Measurements from ENCODE around the gene FAM171A1. TPM values are rescaled to one million over a fixed set of nuclear protein-coding genes. Genes with fewer than 3 reads are reported as not detected.
A peak's percentile ranks its signal among the peaks of the same experiment; 100 is the strongest.

FAM171A1 gene
- total and polyA plus RNA-seq, 2 of the 13 experiments (the other 11 are each of a cell fraction or from before 2014, with no cell fraction given) = 21.5 to 34.7 TPM

- TF ChIP-seq ZBTB21 (CRISPR knock-in tag; IDR thresholded peaks at IDR 0.05) (no peak), HDAC1 (CRISPR knock-in tag; IDR thresholded peaks at IDR 0.05) (peak; percentile 34; the same call in 1 of the 2 replicates), ZNF546 (CRISPR knock-in tag; conservative IDR thresholded peaks at IDR 0.05) (0 out of 2 replicates have a peak, but pooled peaks have one; percentile 8)
Measured at GRCh38 chr10:15168786-15169554, 202.1 kb downstream of the FAM171A1 start (continued).

DNA sequence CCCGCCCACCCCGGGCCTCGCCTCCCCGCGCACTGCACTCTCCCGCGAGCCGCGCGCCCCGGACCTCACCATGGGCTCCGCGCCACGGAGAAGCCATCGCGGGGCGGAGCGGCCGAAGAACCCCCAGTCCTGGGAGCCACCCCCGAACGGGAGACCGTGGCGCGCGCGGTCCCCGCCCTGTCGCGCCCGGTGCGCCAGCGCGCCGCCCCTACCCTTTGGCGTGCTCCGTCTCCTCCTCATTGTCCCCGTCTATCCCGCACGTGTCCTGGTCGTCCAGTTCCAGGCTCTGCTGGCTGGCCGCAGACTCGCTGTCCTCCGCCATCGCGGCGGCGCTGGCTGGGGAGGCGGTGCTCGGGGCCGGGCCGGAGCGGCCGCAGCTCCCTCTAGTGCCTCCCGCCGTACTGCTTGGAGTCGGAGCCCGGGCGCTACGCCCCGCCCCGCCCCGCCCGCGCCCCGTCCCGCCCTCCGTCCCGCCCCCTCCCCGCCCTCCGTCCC is 202.8 kb downstream of the FAM171A1 start, which contains the start of gene NMT2:
Gene NMT2, minus strand, starts transcription at position 403 of the 495 bp plus-strand sequence. Its CDS starts 81 bp downstream, at position 322.
- H3K27ac ChIP-seq (ENCODE audit: extremely low read length, insufficient read depth, low read length) = peak within 1 kb of the TSS; percentile 89
- peak within 1 kb of the TSS; percentile 86 for H3K4me2 ChIP-seq (ENCODE audit: low read depth, low read length)
- peaks cover 43% of the 10 kb centered on the region for H3K79me2 ChIP-seq (ENCODE audit: insufficient read depth, low read length)
- no peaks in the 10 kb centered on the region for H3K36me3 ChIP-seq (replicated peaks in 1 of 2; ENCODE audit: control insufficient read depth in 1 of 2, insufficient read depth in 2 of 2, low read length in 2 of 2)
- ChIA-PET CTCF (ENCODE audit: low intra/inter-chr PET ratio, low total read pairs) (interaction anchor here (2.0 kb wide), 1 partner anchor 42 kb away, joined by 5 read pairs; no protein-coding TSS in a partner anchor), POLR2A (interaction anchor here (0.6 to 2.3 kb wide), 12 partner anchors 10 to 291 kb away, joined by 3 to 17 read pairs (median 7); partner anchors contain the start of gene SUV39H2)
- BruUV-seq (replicated peaks) = no TSS peak
- H4K20me1 ChIP-seq (ENCODE audit: insufficient read depth, low read length) = 0 out of 2 replicates have a peak, but pooled peaks cover 3% of the 10 kb centered on the region
- DNase-seq (ENCODE audit: low spot score) (peak; percentile 63), FAIRE-seq (no peak), ATAC-seq (peak; percentile 87)
- WGBS (ENCODE audit: low lambda C conversion rate) = 0% methylated on average over 6 of the region's 70 CpGs
- peak within 1 kb of the TSS; percentile 93 for H3K9ac ChIP-seq (ENCODE audit: insufficient read depth, low read depth, low read length)
- intact Hi-C loops (cut with micrococcal nuclease; ENCODE audit: unreplicated experiment) (loop anchor here (10.0 kb wide), 3 partner anchors 64 to 176 kb away; no protein-coding TSS in a partner anchor), in situ Hi-C loops (cut with HindIII; ENCODE audit: extremely low pct_ligation_motif_present, low pct_unique_long_range_greater_than_20kb) (no loop called here)
- H3K4me1 ChIP-seq (ENCODE audit: insufficient read depth, low read length) = peaks cover 56% of the 10 kb centered on the region
- no peaks in the 10 kb centered on the region for H3K27me3 ChIP-seq (ENCODE audit: control insufficient read depth in 1 of 2, insufficient read depth in 2 of 2, low read length in 2 of 2)
- no peaks in the 10 kb centered on the region for H3K9me3 ChIP-seq (ENCODE audit: low read length)
- peak within 1 kb of the TSS; percentile 83 to 100 (median 91) for H3K4me3 ChIP-seq (replicated peaks in 1 of 3; ENCODE audit: insufficient read depth in 1 of 3, low read depth in 2 of 3, low read length in 3 of 3)
- peak within 1 kb of the TSS; percentile 62 for H2AFZ ChIP-seq (ENCODE audit: low read length)
- TF ChIP-seq ZNF780A (CRISPR knock-in tag; IDR thresholded peaks at IDR 0.05) (0 out of 2 replicates have a peak, but pooled peaks have one; percentile 63), UBTF (CRISPR knock-in tag; IDR thresholded peaks at IDR 0.05) (peak; percentile 73; the same call in 1 of the 2 replicates), BORCS8-MEF2B (CRISPR knock-in tag; IDR thresholded peaks at IDR 0.05) (peak; percentile 72; the same call in 1 of the 2 replicates), ZFY (CRISPR knock-in tag; IDR thresholded peaks at IDR 0.05) (peak; percentile 69), SIN3A (IDR thresholded peaks at IDR 0.05; ENCODE audit: borderline replicate concordance, low read depth, low read length) (peak; percentile 27; the same call in 1 of the 2 replicates), PHF8 (CRISPR knock-in tag; IDR thresholded peaks at IDR 0.05) (peak; percentile 64), SKI (IDR thresholded peaks at IDR 0.05; ENCODE audit: partially characterized antibody) (peak; percentile 18), ZBTB39 (CRISPR knock-in tag; IDR thresholded peaks at IDR 0.05) (no peak), ZNF766 (CRISPR knock-in tag; IDR thresholded peaks at IDR 0.05; ENCODE audit: borderline replicate concordance) (0 out of 2 replicates have a peak, but pooled peaks have one; percentile 42), SAP130 (CRISPR knock-in tag; IDR thresholded peaks at IDR 0.05; ENCODE audit: low read depth) (peak; percentile 51), ZNF33B (CRISPR knock-in tag; IDR thresholded peaks at IDR 0.05) (no peak), ZSCAN12 (CRISPR knock-in tag; IDR thresholded peaks at IDR 0.05) (peak; percentile 23; the same call in 1 of the 2 replicates), MAZ (IDR thresholded peaks at IDR 0.05; ENCODE audit: borderline replicate concordance, low read depth, low read length) (peak; percentile 72), MAZ (CRISPR knock-in tag; IDR thresholded peaks at IDR 0.05; ENCODE audit: low read depth) (peak; percentile 57)
- TF ChIP-seq, protein P1, sequence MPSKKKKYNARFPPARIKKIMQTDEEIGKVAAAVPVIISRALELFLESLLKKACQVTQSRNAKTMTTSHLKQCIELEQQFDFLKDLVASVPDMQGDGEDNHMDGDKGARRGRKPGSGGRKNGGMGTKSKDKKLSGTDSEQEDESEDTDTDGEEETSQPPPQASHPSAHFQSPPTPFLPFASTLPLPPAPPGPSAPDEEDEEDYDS (CRISPR knock-in tag; IDR thresholded peaks at IDR 0.05) = no peak
